Activated CD4-positive, alpha-beta T cell treated with anti-CD3 and anti-CD28 coated beads for 36 hours (primary cell): ENCODE data around the gene ANTXR2. TPM values are rescaled to one million over a fixed set of nuclear protein-coding genes. Genes with fewer than 3 reads are reported as not detected.

ENCODE experiments used
- ATAC-seq: fragments of 200-7000 bp; cut with Tn5 transposase; one replicate; pipeline ENCODE4 v1.10.0; 2021; ENCODE audit warnings: mild to moderate bottlenecking, moderate library complexity
- CTCF ChIA-PET: fragments of 350-600 bp; sonication (Branson Sonifier 250); formaldehyde crosslinking; loops from one replicate; lab custom pipeline; 2021; ENCODE audit warnings: antibody characterized with exemption; lab: Charles Lee
- POLR2A ChIA-PET: fragments of 350-600 bp; sonication (Branson Sonifier 250); formaldehyde crosslinking; loops from one replicate; lab custom pipeline; 2021; ENCODE audit warnings: antibody characterized with exemption, inconsistent platforms; lab: Charles Lee
- DNase-seq: peaks from one replicate; pipeline ENCODE4 v3.0.0-alpha.2; 2020
- H3K27ac Mint-ChIP-seq: one replicate; pipeline ENCODE4 v1.8.0; 2021; ENCODE audit warnings: mixed read lengths
- H3K27me3 Mint-ChIP-seq: one replicate; pipeline ENCODE4 v1.8.0; 2021; ENCODE audit warnings: mixed read lengths
- H3K36me3 Mint-ChIP-seq: one replicate; pipeline ENCODE4 v1.8.0; 2021; ENCODE audit warnings: low read depth, mixed read lengths
- H3K4me1 Mint-ChIP-seq: one replicate; pipeline ENCODE4 v1.8.0; 2021; ENCODE audit warnings: mixed read lengths
- H3K4me3 Mint-ChIP-seq: one replicate; pipeline ENCODE4 v1.8.0; 2021; ENCODE audit warnings: mild to moderate bottlenecking, moderate library complexity, mixed read lengths
- H3K9me3 Mint-ChIP-seq: one replicate; pipeline ENCODE4 v1.8.0; 2021; ENCODE audit warnings: low read depth, mixed read lengths
- intact Hi-C, 2 experiments: fragments of 100-400 bp; cut with DNase I in 1 of 2; cut with micrococcal nuclease in 1 of 2; formaldehyde crosslinking; loops; one replicate each; pipeline versions ENCODE4 v1.14.2 to v1.15.1; 2022 to 2024; cut with DNase I, micrococcal nuclease
- total RNA-seq, 2 experiments: library from RNA; stranded (reverse); gene quantifications; one replicate each; pipeline ENCODE4 v1.2.3, GENCODE V29; 2021

The ANTXR2 gene
- total RNA-seq, 2 experiments from 2014 or later = 2.3 to 3.8 TPM

DNA sequence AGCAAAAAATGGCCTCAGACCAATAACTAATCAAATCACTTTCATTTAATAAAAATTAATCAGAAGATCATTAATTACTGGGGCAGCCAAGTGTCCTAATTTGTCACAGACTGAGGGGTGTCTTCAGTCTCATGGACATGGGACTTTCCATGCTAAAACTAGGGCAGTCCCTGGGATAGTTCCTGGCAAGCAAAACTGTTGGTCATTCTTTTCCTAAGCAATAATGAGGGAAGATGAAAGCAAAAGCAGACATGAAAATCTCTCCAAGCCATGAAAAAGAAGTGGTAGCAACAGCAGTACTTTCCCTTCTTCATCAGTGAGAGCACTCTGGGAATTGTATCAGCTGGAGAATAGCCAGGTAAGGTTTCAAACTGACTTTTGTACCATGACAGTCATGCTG is 3.7 kb upstream of the ANTXR2 start:
- ChIA-PET CTCF (interaction anchor here (0.7 to 1.4 kb wide), 2 partner anchors 20 to 49 kb away, joined by 3 read pairs; no protein-coding TSS in a partner anchor), POLR2A (interaction anchor here (1.5 kb wide), 1 partner anchor 106 kb away, joined by 4 read pairs; no protein-coding TSS in a partner anchor)
- peaks cover 70% of the 10 kb centered on the region for H3K4me1 Mint-ChIP-seq
- no peak overlapping the region for H3K27ac Mint-ChIP-seq
- intact Hi-C loops = loop anchor here (1.0 to 5.0 kb wide), 7 partner anchors 18 to 1139 kb away; partner anchors contain the start of gene PAQR3 (in 1 of the 2)
- H3K9me3 Mint-ChIP-seq = no peaks in the 10 kb centered on the region
- H3K36me3 Mint-ChIP-seq = no peaks in the 10 kb centered on the region
- no peak for DNase-seq
- ATAC-seq = no peak
- peaks cover 11% of the 10 kb centered on the region for H3K27me3 Mint-ChIP-seq
- H3K4me3 Mint-ChIP-seq = no peak overlapping the region

DNA sequence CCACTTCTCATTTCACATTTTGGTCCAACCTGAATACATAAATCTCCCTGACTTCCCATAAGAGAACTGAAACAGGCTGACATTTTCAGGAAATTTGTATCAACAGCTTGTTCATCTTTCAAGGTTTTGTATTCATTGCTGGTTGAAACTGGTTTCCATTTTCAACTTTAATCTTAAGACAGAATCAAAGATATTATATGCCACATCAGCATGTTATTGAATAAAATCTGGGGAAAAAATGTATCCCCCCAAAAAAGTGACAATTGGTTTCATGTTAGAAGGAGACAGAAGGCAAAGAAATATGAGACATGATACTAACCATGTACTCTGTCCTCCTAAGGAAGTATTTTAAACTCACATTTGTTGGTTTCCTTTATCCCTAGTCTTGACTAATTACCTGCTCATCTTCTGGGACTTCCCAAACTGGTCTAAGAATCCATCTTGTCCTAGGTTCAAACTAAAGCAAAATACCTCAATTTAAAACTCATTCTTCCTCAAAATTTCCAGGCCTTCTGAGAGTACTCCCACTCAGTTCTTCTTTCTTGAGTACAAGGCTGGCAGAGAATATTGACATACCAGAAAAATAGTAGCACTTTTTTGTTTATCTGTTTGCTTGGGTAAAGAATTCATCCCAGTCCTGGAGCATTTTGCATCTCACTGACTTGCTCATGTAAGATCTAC is 3.1 kb upstream of the ANTXR2 start:
- H3K4me3 Mint-ChIP-seq = no peak overlapping the region
- POLR2A ChIA-PET = no interaction called here

DNA sequence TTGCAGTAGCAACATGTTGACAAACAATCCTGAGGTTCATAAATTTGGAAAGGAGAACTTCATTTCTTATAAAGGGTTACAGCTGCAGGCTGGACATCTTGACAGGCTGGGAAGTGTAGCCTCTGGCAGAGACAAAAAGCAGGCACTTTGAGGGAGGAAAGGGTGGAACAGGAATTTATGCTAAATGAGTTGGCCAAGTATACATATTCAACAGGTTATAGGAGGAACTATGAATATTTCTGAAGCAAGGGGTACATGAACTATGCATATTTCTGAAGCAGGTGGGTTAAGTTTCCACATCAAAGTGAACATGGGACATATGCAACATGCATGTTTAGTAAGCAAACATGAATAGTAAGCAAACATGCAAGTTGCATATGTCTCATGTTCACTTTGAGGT is 1.6 kb upstream of the ANTXR2 start:
- CTCF ChIA-PET = interaction anchor here (1.1 to 3.2 kb wide), 4 partner anchors 97 to 123 kb away, joined by 3 to 18 read pairs (median 4); partner anchors contain the start of gene PRDM8

More for the DNA sequence above, 3.1 kb upstream of the ANTXR2 start:
- peaks cover 11% of the 10 kb centered on the region for H3K27me3 Mint-ChIP-seq
- no peak overlapping the region for H3K27ac Mint-ChIP-seq
- ATAC-seq (no peak), DNase-seq (no peak)
- H3K9me3 Mint-ChIP-seq = no peaks in the 10 kb centered on the region
- peaks cover 72% of the 10 kb centered on the region for H3K4me1 Mint-ChIP-seq
- intact Hi-C loops = loop anchor here (2.0 to 5.0 kb wide), 6 partner anchors 25 to 1139 kb away; partner anchors contain the start of gene PAQR3 (in 1 of the 2)
- CTCF ChIA-PET = no interaction called here
- H3K36me3 Mint-ChIP-seq = no peaks in the 10 kb centered on the region

DNA sequence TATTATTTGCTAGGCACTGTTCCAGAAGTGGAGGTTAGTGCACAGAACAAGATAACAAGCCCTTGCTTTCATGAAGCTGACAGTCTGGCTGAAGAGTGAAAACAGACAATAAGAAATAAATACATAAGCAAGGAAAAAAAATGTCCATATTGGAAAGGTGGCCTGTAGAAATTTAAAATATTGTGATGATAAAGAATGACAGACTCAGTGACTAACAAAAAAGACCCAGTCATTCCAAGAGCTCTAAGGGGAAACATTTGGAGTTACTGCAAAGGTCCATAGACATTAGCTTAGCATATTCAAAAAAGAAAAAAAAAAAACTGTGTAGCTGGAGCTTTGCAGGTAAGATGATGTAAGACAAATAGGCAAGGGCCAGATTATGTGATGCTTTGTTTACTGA is 1.0 kb upstream of the ANTXR2 start:
- H3K27me3 Mint-ChIP-seq = peaks cover 5% of the 10 kb centered on the region
- H3K4me3 Mint-ChIP-seq = no peak overlapping the region
- POLR2A ChIA-PET = no interaction called here
- CTCF ChIA-PET = interaction anchor here (1.1 to 3.2 kb wide), 7 partner anchors 12 to 123 kb away, joined by 3 to 18 read pairs (median 3); partner anchors contain the start of gene PRDM8
- H3K36me3 Mint-ChIP-seq = peaks cover 6% of the 10 kb centered on the region
- H3K9me3 Mint-ChIP-seq = no peaks in the 10 kb centered on the region
- ATAC-seq = no peak
- H3K27ac Mint-ChIP-seq = no peak overlapping the region
- intact Hi-C loops = loop anchor here (5.0 kb wide), 3 partner anchors 67 to 157 kb away; no protein-coding TSS in a partner anchor
- peaks cover 89% of the 10 kb centered on the region for H3K4me1 Mint-ChIP-seq
- no peak for DNase-seq

More for the DNA sequence above, 1.6 kb upstream of the ANTXR2 start:
- H3K36me3 Mint-ChIP-seq = peaks cover 2% of the 10 kb centered on the region
- no peaks in the 10 kb centered on the region for H3K9me3 Mint-ChIP-seq
- POLR2A ChIA-PET = no interaction called here
- ATAC-seq = no peak
- DNase-seq = no peak
- intact Hi-C loops = loop anchor here (5.0 kb wide), 5 partner anchors 67 to 1137 kb away; partner anchors contain the start of gene PAQR3 (in 1 of the 2)
- peaks cover 5% of the 10 kb centered on the region for H3K27me3 Mint-ChIP-seq
- H3K4me1 Mint-ChIP-seq = peaks cover 86% of the 10 kb centered on the region
- H3K4me3 Mint-ChIP-seq = no peak overlapping the region
- no peak overlapping the region for H3K27ac Mint-ChIP-seq

DNA sequence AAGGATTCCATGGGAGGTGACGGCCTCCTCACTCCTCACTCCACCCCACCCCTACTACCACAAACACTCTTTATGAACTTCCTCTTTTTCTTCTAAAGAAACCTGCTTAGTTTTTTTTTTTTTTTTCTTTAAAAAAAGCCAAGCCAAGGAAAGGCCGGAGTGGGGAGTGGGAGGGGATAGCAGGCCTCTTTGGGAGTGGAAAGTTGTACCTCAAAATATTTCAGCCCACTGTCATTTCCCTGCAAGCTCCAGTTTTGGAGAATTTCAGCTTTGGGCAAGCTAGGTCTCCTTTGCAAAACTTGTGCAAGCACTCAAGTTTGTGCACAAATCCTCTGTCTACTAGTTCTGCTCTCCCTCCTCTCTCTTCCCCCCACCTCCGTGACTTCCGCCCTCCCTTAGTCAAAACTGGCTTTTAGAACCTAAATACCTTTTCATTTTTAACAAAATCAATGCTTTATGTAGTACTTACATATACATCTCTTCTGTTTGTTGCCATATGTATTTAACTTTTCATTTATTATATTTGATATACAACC is 512 bp upstream of the ANTXR2 start:
- H3K36me3 Mint-ChIP-seq = peaks cover 7% of the 10 kb centered on the region
- ATAC-seq (peak; percentile 11), DNase-seq (peak; percentile 56)

DNA sequence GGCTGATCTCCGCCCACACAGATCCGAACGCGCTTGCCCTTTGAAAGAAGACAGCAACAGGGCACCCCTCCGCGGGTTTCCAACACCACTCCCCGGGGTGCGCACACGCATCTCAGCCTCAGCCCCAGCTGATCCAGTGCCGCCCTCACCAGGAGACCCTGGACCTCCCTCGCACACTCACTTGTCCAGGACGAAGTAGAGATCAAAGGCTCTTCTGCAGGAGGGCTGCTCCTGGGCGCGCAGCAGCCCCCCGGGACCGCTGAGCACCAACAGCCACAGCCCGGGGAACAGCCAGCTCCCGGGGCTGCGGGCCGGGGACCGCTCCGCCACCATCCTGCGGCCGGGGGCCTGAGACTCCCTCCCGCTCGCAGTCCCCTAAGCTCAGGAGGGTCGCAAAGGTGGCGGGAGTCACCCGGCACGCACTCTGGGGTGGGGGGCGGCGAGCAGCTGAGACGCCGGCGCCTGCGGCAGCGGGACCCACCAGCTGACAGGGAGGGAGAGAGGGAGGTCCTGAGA is 743 bp downstream of the ANTXR2 start:
- peak overlapping the region; percentile 82 for H3K27ac Mint-ChIP-seq
- peaks cover 4% of the 10 kb centered on the region for H3K27me3 Mint-ChIP-seq
- H3K36me3 Mint-ChIP-seq = peaks cover 15% of the 10 kb centered on the region
- H3K9me3 Mint-ChIP-seq = no peaks in the 10 kb centered on the region
- peak; percentile 27 for ATAC-seq
- ChIA-PET POLR2A (interaction anchor here (0.6 to 0.9 kb wide), 3 partner anchors 17 to 289 kb away, joined by 3 to 5 read pairs (median 3); no protein-coding TSS in a partner anchor), CTCF (interaction anchor here (1.5 to 3.2 kb wide), 3 partner anchors 13 to 110 kb away, joined by 3 to 18 read pairs (median 14); no protein-coding TSS in a partner anchor)
- intact Hi-C loops = loop anchor here (2.0 to 5.0 kb wide), 4 partner anchors 13 to 155 kb away; no protein-coding TSS in a partner anchor
- peak overlapping the region; percentile 80 for H3K4me3 Mint-ChIP-seq
- DNase-seq = peak; percentile 75
- H3K4me1 Mint-ChIP-seq = peaks cover 84% of the 10 kb centered on the region

More for the DNA sequence above, 512 bp upstream of the ANTXR2 start:
- ChIA-PET CTCF (interaction anchor here (1.1 to 3.2 kb wide), 7 partner anchors 12 to 124 kb away, joined by 3 to 18 read pairs (median 3); partner anchors contain the start of gene PRDM8), POLR2A (no interaction called here)
- intact Hi-C loops = loop anchor here (1.0 to 5.0 kb wide), 5 partner anchors 15 to 156 kb away; no protein-coding TSS in a partner anchor
- Mint-ChIP-seq H3K9me3 (no peaks in the 10 kb centered on the region), H3K27me3 (peaks cover 4% of the 10 kb centered on the region), H3K4me1 (peaks cover 87% of the 10 kb centered on the region), H3K4me3 (peak overlapping the region; percentile 80), H3K27ac (peak overlapping the region; percentile 78)

DNA sequence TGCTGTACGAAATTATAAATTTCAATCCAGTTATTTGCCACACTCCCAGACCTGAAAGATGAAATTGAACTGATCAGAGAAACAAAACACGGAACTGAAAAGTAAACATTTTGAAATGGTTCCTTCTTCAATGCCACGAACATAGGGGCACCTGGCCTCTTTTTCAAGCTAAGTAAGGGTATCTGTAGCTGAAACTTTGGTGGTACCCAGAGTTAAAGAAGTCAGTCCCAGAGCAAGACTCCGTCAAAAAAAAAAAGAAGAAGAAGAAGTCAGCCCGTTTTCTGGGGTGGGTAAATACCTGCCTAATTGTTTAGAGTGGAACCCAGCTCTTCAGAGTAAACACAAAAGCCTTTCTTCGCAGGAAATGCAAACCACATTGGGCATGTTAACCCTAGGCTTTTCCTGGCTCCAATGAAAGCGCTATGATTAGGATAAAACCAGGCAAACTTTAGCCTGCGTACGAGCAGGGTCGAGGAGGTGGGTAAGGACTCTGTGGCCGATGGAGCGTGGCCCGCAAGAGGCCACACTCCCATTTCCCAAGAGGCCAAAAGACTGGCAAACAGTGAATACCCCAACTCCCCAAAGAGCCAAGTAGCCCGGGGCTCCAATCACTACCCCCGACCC is 1.3 kb downstream of the ANTXR2 start:
- ChIA-PET POLR2A (interaction anchor here (0.6 to 0.9 kb wide), 3 partner anchors 17 to 288 kb away, joined by 3 to 5 read pairs (median 3); no protein-coding TSS in a partner anchor), CTCF (interaction anchor here (3.0 to 3.2 kb wide), 2 partner anchors 12 to 111 kb away, joined by 14 to 18 read pairs; no protein-coding TSS in a partner anchor)
- H3K9me3 Mint-ChIP-seq = no peaks in the 10 kb centered on the region
- H3K27me3 Mint-ChIP-seq = peaks cover 4% of the 10 kb centered on the region
- H3K4me3 Mint-ChIP-seq = peak overlapping the region; percentile 80
- DNase-seq = no peak
- peaks cover 17% of the 10 kb centered on the region for H3K36me3 Mint-ChIP-seq
- ATAC-seq = no peak
- H3K27ac Mint-ChIP-seq = peak overlapping the region; percentile 82
- intact Hi-C loops = loop anchor here (2.0 to 5.0 kb wide), 4 partner anchors 13 to 154 kb away; no protein-coding TSS in a partner anchor
- peaks cover 83% of the 10 kb centered on the region for H3K4me1 Mint-ChIP-seq

DNA sequence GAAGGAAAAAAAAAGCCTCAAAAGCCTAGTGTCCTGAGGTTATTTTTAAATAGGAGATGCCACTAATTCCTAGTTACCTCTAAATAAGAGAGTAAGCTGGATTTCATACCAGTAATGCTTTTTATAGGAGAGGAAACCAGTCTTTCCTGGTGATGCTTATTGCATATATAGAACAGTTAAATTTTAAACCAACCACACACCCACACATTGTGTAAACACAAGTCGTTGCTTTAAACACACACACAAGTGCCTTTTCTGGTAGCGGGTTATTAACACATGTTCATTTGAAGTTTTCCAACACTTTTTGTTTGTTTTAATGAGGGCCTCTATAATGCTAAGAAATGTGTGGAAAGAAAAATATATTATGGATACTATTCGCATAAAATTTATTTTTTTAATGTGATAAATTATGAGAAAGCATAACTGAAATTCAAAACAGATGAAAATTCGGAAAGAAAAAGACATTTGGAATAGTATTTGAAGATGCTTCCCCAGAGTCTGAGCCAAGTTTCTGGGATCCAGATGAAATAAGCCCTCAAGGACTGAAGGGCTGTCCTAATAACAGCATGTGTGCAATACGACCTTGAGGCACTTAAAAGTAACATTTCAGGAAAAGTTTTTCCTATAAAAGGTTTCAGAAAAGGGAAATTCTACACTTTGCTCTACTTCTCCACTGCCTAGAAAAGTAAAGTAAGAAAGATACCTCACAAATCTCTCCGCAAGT is 2.0 kb downstream of the ANTXR2 start:
- POLR2A ChIA-PET = no interaction called here
- H3K27ac Mint-ChIP-seq = peak overlapping the region; percentile 82
- intact Hi-C loops = loop anchor here (1.0 to 5.0 kb wide), 5 partner anchors 9 to 154 kb away; no protein-coding TSS in a partner anchor
- ATAC-seq = no peak
- no peak for DNase-seq
- CTCF ChIA-PET = interaction anchor here (1.5 to 3.2 kb wide), 3 partner anchors 11 to 114 kb away, joined by 4 to 18 read pairs (median 14); no protein-coding TSS in a partner anchor
- peaks cover 79% of the 10 kb centered on the region for H3K4me1 Mint-ChIP-seq
- H3K27me3 Mint-ChIP-seq = peaks cover 4% of the 10 kb centered on the region
- no peaks in the 10 kb centered on the region for H3K9me3 Mint-ChIP-seq
- peaks cover 20% of the 10 kb centered on the region for H3K36me3 Mint-ChIP-seq
- peak overlapping the region; percentile 80 for H3K4me3 Mint-ChIP-seq

DNA sequence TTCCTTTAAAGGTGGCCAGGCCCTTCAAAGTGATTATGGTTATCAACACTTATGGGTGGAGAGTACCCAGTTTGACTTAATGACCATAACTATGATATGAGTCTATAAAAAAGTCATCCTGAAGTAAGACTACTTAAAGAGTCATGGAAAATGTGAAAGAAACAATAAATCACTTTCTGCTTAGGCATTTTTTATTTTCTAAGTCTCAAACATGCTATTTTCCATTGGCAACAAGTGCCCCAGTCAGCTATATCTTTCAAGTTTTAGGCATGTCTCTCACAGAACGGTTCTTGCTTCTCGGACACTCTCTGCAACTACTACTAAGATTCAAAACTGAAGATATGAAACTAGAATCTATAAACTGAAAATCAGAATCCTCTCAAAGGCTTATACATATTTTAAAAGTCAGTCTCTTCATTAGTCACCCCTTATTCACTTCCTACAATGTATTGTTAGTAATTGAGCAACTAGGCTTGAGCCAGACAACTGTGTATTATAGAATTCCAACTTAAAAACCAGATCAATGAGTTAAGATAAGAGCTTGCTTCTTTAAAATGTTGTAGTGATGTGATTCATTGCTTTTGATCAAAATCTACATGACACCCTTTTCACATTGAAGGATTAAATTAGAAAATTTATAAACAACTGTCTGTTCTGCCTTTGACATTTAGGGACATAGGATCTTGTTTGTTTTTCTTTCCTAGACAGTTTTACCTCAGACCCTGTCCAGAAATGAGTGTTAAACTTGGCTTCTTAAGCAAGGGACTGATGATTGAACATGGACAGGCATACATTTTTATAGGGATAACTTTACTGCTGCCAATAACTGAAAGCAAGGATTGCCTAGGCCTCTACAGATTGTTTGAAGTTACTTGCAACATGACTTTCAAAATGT is 2.9 kb downstream of the ANTXR2 start:
- Mint-ChIP-seq H3K9me3 (no peaks in the 10 kb centered on the region), H3K4me3 (peak overlapping the region; percentile 80), H3K27ac (peak overlapping the region; percentile 56), H3K27me3 (peaks cover 4% of the 10 kb centered on the region), H3K4me1 (peaks cover 75% of the 10 kb centered on the region), H3K36me3 (peaks cover 23% of the 10 kb centered on the region)
- intact Hi-C loops = loop anchor here (1.0 to 5.0 kb wide), 5 partner anchors 8 to 153 kb away; no protein-coding TSS in a partner anchor
- POLR2A ChIA-PET = interaction anchor here (0.7 kb wide), 1 partner anchor 85 kb away, joined by 3 read pairs; no protein-coding TSS in a partner anchor
- ATAC-seq = peak; percentile 38
- no peak for DNase-seq
- CTCF ChIA-PET = interaction anchor here (0.6 to 3.0 kb wide), 6 partner anchors 9 to 1267 kb away, joined by 3 to 14 read pairs (median 3); no protein-coding TSS in a partner anchor
